ENCODE results near the gene SLC8A2. TPM values are rescaled to one million over a fixed set of nuclear protein-coding genes. Genes with fewer than 3 reads are reported as not detected.
A peak's percentile ranks its signal among the peaks of the same experiment; 100 is the strongest.

SLC8A2 gene
- total and polyA plus RNA-seq, 2 donors (not counting 1 experiment from before 2014, with no cell fraction given), result 0.07 TPM; not detected in 1

- no peak overlapping the region for H3K27ac ChIP-seq (ENCODE audit: low read length in 2 of 2)
- H3K4me1 ChIP-seq (ENCODE audit: control insufficient read depth in 2 of 2, insufficient read depth in 2 of 2, low read length in 2 of 2), result peaks cover 0 to 7% of the 10 kb centered on the region in 2 donors
- no peak overlapping the region for H3K4me3 ChIP-seq (ENCODE audit: control extremely low read depth in 1 of 5, extremely low read depth in 1 of 5, insufficient read depth in 1 of 5, low read depth in 2 of 5, low read length in 4 of 5)
- intact Hi-C loops (cut with micrococcal nuclease), result loop anchor here (1.0 kb wide), 1 partner anchor 107 kb away; no protein-coding TSS in a partner anchor
- H3K4me2 ChIP-seq (replicated peaks; ENCODE audit: low read depth, low read length, poor library complexity, severe bottlenecking), result peak overlapping the region; percentile 7
- peaks cover 0 to 3% (median 0%) of the 10 kb centered on the region in 4 experiments for H3K27me3 ChIP-seq (replicated peaks in 1 of 4; ENCODE audit: control extremely low read depth in 1 of 4, control insufficient read depth in 3 of 4, insufficient read depth in 4 of 4, low read length in 3 of 4)
- POLR2A ChIA-PET, result no interaction called here
- ATAC-seq (ENCODE audit: low read depth), result peak; percentile 68
- Mint-ChIP-seq H3K4me3 (no peak overlapping the region), H3K4me1 (peaks cover 7% of the 10 kb centered on the region), H3K27me3 (peaks cover 33% of the 10 kb centered on the region), H3K27ac (no peak overlapping the region), H3K9me3 (ENCODE audit: insufficient read depth) (no peaks in the 10 kb centered on the region)
- peak overlapping the region; percentile 55 for H2AFZ ChIP-seq (ENCODE audit: insufficient read depth, low read depth, low read length, poor library complexity, severe bottlenecking)
- peak; percentile 77 for DNase-seq
- H4K20me1 ChIP-seq (ENCODE audit: control insufficient read depth, insufficient read depth, low read length, poor library complexity, severe bottlenecking), result no peaks in the 10 kb centered on the region
- H3K79me2 ChIP-seq (ENCODE audit: control insufficient read depth, insufficient read depth, low read length), result no peaks in the 10 kb centered on the region
- 48% methylated on average over 9 of the region's 15 CpGs for WGBS (ENCODE audit: insufficient coverage)
- CTCF ChIA-PET, result interaction anchor here (0.6 to 2.4 kb wide), 17 partner anchors 8 to 241 kb away, joined by 3 to 27 read pairs (median 4); partner anchors contain the start of genes DHX34 and INAFM1
- no peaks in the 10 kb centered on the region for H3K9me3 ChIP-seq (ENCODE audit: control extremely low read depth in 1 of 3, control insufficient read depth in 2 of 3, insufficient read depth in 1 of 3, low read length in 2 of 3)
- H3K36me3 ChIP-seq (replicated peaks in 1 of 2; ENCODE audit: control extremely low read depth in 1 of 2, control insufficient read depth in 1 of 2, extremely low read depth in 1 of 2, insufficient read depth in 2 of 2, low read length in 1 of 2), result no peaks in the 10 kb centered on the region
- TF ChIP-seq, protein P1, sequence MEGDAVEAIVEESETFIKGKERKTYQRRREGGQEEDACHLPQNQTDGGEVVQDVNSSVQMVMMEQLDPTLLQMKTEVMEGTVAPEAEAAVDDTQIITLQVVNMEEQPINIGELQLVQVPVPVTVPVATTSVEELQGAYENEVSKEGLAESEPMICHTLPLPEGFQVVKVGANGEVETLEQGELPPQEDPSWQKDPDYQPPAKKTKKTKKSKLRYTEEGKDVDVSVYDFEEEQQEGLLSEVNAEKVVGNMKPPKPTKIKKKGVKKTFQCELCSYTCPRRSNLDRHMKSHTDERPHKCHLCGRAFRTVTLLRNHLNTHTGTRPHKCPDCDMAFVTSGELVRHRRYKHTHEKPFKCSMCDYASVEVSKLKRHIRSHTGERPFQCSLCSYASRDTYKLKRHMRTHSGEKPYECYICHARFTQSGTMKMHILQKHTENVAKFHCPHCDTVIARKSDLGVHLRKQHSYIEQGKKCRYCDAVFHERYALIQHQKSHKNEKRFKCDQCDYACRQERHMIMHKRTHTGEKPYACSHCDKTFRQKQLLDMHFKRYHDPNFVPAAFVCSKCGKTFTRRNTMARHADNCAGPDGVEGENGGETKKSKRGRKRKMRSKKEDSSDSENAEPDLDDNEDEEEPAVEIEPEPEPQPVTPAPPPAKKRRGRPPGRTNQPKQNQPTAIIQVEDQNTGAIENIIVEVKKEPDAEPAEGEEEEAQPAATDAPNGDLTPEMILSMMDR (IDR thresholded peaks at IDR 0.05), result peak; percentile 93
- TF ChIP-seq EZH2 (IDR thresholded peaks at IDR 0.05; ENCODE audit: borderline replicate concordance, insufficient read depth, low read depth, low read length, poor library complexity, severe bottlenecking), result no peak
- no peak overlapping the region for H3K9ac ChIP-seq (ENCODE audit: low read length)
Measured at GRCh38 chr19:47391510-47392223, 80.0 kb downstream of the SLC8A2 start.
